GM19468 (cell line): ENCODE results near the gene UMAD1.

Source experiments
- ATAC-seq: cut with Tn5 transposase; IDR thresholded peaks from one replicate; pipeline ENCODE4 v1.9.1; 2021; ENCODE audit warnings: mild to moderate bottlenecking, moderate library complexity, moderate number of reproducible peaks; ENCODE audit not compliant: unreplicated experiment; ENCODE audit errors: extremely low read depth

The UMAD1 gene

DNA sequence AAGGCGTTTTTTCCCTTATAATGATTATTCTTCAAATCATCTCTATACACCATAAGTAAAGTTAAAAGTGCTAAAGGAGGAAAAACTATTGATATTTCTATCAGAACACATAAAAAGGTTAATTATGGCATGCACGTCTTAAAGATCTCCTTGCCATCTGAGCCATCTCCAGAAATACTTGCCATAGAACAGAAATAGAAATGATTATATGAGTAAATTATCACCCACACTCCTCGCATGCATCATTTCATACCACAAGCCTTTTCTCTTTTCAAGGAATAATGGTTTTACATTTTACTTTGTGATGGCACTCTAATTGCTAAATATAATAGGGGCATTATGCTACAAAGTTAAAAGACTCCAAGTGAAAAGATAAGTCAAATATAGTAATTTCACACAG lies 272.4 kb downstream of the UMAD1 start:
- ATAC-seq: no peak

GRCh38 chr7:7913504-7913903 lies 273.0 kb downstream of the UMAD1 start:
- no peak for ATAC-seq

- ATAC-seq: no peak
These were observed 274.0 kb downstream of the UMAD1 start for GRCh38 chr7:7914547-7914946.

GRCh38 chr7:7916064-7916463 lies 275.5 kb downstream of the UMAD1 start:
- no peak for ATAC-seq

- no peak for ATAC-seq
These were observed 277.0 kb downstream of the UMAD1 start for GRCh38 chr7:7917593-7917992.

- no peak for ATAC-seq
These were observed 278.3 kb downstream of the UMAD1 start for GRCh38 chr7:7918736-7919448.

- no peak for ATAC-seq
These were observed 278.9 kb downstream of the UMAD1 start for GRCh38 chr7:7919449-7919945.

DNA sequence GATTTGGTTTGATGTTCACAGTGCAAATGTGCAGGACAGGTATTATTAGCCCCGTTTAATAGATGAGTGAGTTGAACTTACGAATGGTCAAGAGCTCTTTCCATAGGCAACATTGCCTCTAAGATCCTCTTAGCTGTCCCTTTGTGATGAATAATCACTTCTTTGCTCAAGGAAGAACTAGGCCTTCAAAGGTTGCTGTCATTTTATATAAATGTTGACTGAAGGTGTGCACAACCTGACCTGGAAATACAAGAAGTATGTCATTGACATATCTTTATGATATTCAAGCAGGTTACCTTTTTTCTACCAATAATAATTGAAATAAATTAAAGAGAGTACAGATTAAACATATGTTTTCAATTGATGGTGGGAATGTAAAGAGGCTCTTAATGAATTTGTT lies 279.5 kb downstream of the UMAD1 start:
- no peak for ATAC-seq

DNA sequence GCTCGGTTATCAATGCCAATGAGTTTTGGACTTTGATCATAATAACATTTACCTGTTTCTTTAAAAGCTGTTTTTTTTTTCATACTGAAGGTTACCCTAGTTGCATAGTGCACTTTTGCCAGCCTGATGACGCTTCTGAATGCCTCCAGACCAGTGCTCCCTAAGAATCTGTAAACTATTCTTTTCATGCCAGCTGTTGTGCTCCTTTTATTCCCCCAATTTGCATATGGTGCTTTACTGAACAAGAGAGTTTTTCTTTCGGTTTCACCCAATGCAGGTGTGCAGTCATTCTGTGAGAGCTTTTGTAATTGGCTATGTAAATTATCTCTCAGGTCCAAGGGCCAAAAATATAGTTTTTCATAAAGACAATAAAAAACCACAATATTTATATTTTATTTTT lies 279.9 kb downstream of the UMAD1 start:
- peak; percentile 87 for ATAC-seq

GRCh38 chr7:7921830-7922229 lies 281.3 kb downstream of the UMAD1 start:
- no peak for ATAC-seq

- no peak for ATAC-seq
These were observed 282.3 kb downstream of the UMAD1 start for GRCh38 chr7:7922684-7923385.

DNA sequence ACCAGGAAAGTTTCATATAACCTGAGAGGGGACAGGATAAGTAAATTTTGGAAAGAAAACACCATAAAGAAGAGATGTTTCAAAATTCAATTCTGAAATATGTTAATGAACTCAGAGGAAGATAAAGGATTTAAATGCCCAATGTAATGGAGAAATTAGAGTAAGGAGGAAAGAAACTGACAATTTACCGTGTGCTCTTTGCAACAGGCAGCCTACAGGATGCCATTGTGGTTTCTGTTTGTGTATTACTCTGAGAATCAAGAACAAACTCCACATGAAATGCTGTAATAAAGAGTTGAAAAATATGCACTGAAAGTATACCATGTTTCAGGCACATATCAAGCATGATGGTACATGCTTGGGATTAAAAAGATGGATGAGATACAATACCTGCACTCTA lies 283.3 kb downstream of the UMAD1 start:
- no peak for ATAC-seq

DNA sequence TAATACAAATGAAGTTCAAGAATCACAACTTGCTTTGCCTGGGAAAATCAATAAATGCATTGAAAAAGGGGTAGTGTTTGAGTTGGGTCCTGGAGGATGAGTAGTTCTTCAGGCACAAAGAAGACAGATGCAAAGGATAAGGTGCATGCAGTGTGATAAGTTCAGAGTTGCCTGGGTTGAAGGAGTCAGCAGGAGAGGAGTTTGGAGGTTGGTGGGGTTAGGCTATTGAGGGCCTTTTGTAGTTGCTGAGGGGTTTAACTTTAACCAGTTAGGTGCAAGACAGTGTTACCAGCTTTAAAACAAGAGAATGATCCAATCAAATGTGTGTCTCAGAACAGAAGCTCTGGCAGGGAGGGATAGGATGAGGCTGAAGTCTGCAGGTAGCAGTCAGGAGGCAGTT lies 283.8 kb downstream of the UMAD1 start:
- no peak for ATAC-seq
